Activated naive CD8-positive, alpha-beta T cell (primary cell): Measurements from ENCODE around the gene DTNBP1.
A peak's percentile ranks its signal among the peaks of the same experiment; 100 is the strongest.
"Not testable (repeated sequence)": the region's sequence is repeated elsewhere in the genome, so short reads cannot be mapped to it uniquely, and the experiment has no call there.

ENCODE experiments used
- H3K27ac Mint-ChIP-seq: one replicate; pipeline ENCODE4 v1.8.0; 2021; ENCODE audit warnings: mixed read lengths
- H3K27me3 Mint-ChIP-seq: one replicate; pipeline ENCODE4 v1.8.0; 2021; ENCODE audit warnings: mixed read lengths
- H3K36me3 Mint-ChIP-seq: one replicate; pipeline ENCODE4 v1.8.0; 2021; ENCODE audit warnings: mixed read lengths
- H3K4me1 Mint-ChIP-seq: one replicate; pipeline ENCODE4 v1.8.0; 2021; ENCODE audit warnings: low read depth, mixed read lengths
- H3K4me3 Mint-ChIP-seq: one replicate; pipeline ENCODE4 v1.8.0; 2021; ENCODE audit warnings: mild to moderate bottlenecking, mixed read lengths
- H3K9me3 Mint-ChIP-seq: one replicate; pipeline ENCODE4 v1.8.0; 2021; ENCODE audit warnings: low read depth, mixed read lengths

Gene DTNBP1

GRCh38 chr6:15654250-15654649 lies 8.6 kb downstream of the DTNBP1 start:
- Mint-ChIP-seq H3K27ac (no peak overlapping the region), H3K9me3 (no peaks in the 10 kb centered on the region), H3K4me3 (no peak overlapping the region), H3K4me1 (peaks cover 42% of the 10 kb centered on the region), H3K27me3 (no peaks in the 10 kb centered on the region), H3K36me3 (peaks cover 9% of the 10 kb centered on the region)

GRCh38 chr6:15653581-15653980 lies 9.2 kb downstream of the DTNBP1 start:
- no peak overlapping the region for H3K4me3 Mint-ChIP-seq
- no peak overlapping the region for H3K27ac Mint-ChIP-seq
- H3K27me3 Mint-ChIP-seq = no peaks in the 10 kb centered on the region
- peaks cover 14% of the 10 kb centered on the region for H3K36me3 Mint-ChIP-seq
- no peaks in the 10 kb centered on the region for H3K9me3 Mint-ChIP-seq
- peaks cover 40% of the 10 kb centered on the region for H3K4me1 Mint-ChIP-seq

- Mint-ChIP-seq H3K9me3 (peaks cover 18% of the 10 kb centered on the region), H3K36me3 (peaks cover 44% of the 10 kb centered on the region), H3K4me1 (peaks cover 26% of the 10 kb centered on the region)
- H3K4me3 Mint-ChIP-seq, H3K27ac Mint-ChIP-seq, H3K27me3 Mint-ChIP-seq: not testable (repeated sequence)
Measured at GRCh38 chr6:15650004-15650559, 12.7 kb downstream of the DTNBP1 start.

- no peak overlapping the region for H3K4me3 Mint-ChIP-seq
- H3K27ac Mint-ChIP-seq = no peak overlapping the region
- peaks cover 39% of the 10 kb centered on the region for H3K9me3 Mint-ChIP-seq
- peaks cover 74% of the 10 kb centered on the region for H3K36me3 Mint-ChIP-seq
- peaks cover 10% of the 10 kb centered on the region for H3K4me1 Mint-ChIP-seq
- H3K27me3 Mint-ChIP-seq = no peaks in the 10 kb centered on the region
Measured at GRCh38 chr6:15644904-15645303, 17.9 kb downstream of the DTNBP1 start.

GRCh38 chr6:15643542-15643941 lies 19.3 kb downstream of the DTNBP1 start:
- no peaks in the 10 kb centered on the region for H3K27me3 Mint-ChIP-seq
- H3K27ac Mint-ChIP-seq = no peak overlapping the region
- peaks cover 71% of the 10 kb centered on the region for H3K36me3 Mint-ChIP-seq
- peaks cover 8% of the 10 kb centered on the region for H3K4me1 Mint-ChIP-seq
- no peak overlapping the region for H3K4me3 Mint-ChIP-seq
- H3K9me3 Mint-ChIP-seq = peaks cover 41% of the 10 kb centered on the region

GRCh38 chr6:15642276-15642675 lies 20.6 kb downstream of the DTNBP1 start:
- H3K4me3 Mint-ChIP-seq = no peak overlapping the region
- no peak overlapping the region for H3K27ac Mint-ChIP-seq
- H3K4me1 Mint-ChIP-seq = peaks cover 8% of the 10 kb centered on the region
- H3K27me3 Mint-ChIP-seq = no peaks in the 10 kb centered on the region
- peaks cover 33% of the 10 kb centered on the region for H3K9me3 Mint-ChIP-seq
- peaks cover 62% of the 10 kb centered on the region for H3K36me3 Mint-ChIP-seq

- peaks cover 2% of the 10 kb centered on the region for H3K4me1 Mint-ChIP-seq
- H3K27me3 Mint-ChIP-seq = no peaks in the 10 kb centered on the region
- H3K9me3 Mint-ChIP-seq = peaks cover 6% of the 10 kb centered on the region
- H3K4me3 Mint-ChIP-seq = no peak overlapping the region
- no peak overlapping the region for H3K27ac Mint-ChIP-seq
- H3K36me3 Mint-ChIP-seq = peaks cover 48% of the 10 kb centered on the region
Measured at GRCh38 chr6:15638373-15638772, 24.5 kb downstream of the DTNBP1 start.

GRCh38 chr6:15631432-15631831 lies 31.4 kb downstream of the DTNBP1 start:
- peaks cover 28% of the 10 kb centered on the region for H3K36me3 Mint-ChIP-seq
- peaks cover 42% of the 10 kb centered on the region for H3K4me1 Mint-ChIP-seq
- no peak overlapping the region for H3K4me3 Mint-ChIP-seq
- H3K9me3 Mint-ChIP-seq = no peaks in the 10 kb centered on the region
- no peaks in the 10 kb centered on the region for H3K27me3 Mint-ChIP-seq
- no peak overlapping the region for H3K27ac Mint-ChIP-seq

- no peaks in the 10 kb centered on the region for H3K27me3 Mint-ChIP-seq
- peaks cover 53% of the 10 kb centered on the region for H3K4me1 Mint-ChIP-seq
- H3K4me3 Mint-ChIP-seq = no peak overlapping the region
- no peaks in the 10 kb centered on the region for H3K9me3 Mint-ChIP-seq
- H3K36me3 Mint-ChIP-seq = peaks cover 23% of the 10 kb centered on the region
- H3K27ac Mint-ChIP-seq = no peak overlapping the region
Measured at GRCh38 chr6:15630202-15630601, 32.6 kb downstream of the DTNBP1 start.

- H3K9me3 Mint-ChIP-seq = no peaks in the 10 kb centered on the region
- no peak overlapping the region for H3K4me3 Mint-ChIP-seq
- H3K27me3 Mint-ChIP-seq = no peaks in the 10 kb centered on the region
- H3K27ac Mint-ChIP-seq = no peak overlapping the region
- peaks cover 20% of the 10 kb centered on the region for H3K36me3 Mint-ChIP-seq
- peaks cover 53% of the 10 kb centered on the region for H3K4me1 Mint-ChIP-seq
Measured at GRCh38 chr6:15629487-15629886, 33.3 kb downstream of the DTNBP1 start.

- peaks cover 20% of the 10 kb centered on the region for H3K36me3 Mint-ChIP-seq
- H3K4me1 Mint-ChIP-seq = peaks cover 61% of the 10 kb centered on the region
- peak overlapping the region; percentile 23 for H3K4me3 Mint-ChIP-seq
- no peaks in the 10 kb centered on the region for H3K9me3 Mint-ChIP-seq
- H3K27me3 Mint-ChIP-seq = no peaks in the 10 kb centered on the region
- H3K27ac Mint-ChIP-seq = peak overlapping the region; percentile 66
Measured at GRCh38 chr6:15628499-15629131, 34.2 kb downstream of the DTNBP1 start.

- Mint-ChIP-seq H3K27me3 (no peaks in the 10 kb centered on the region), H3K9me3 (no peaks in the 10 kb centered on the region), H3K36me3 (peaks cover 13% of the 10 kb centered on the region), H3K4me3 (no peak overlapping the region), H3K27ac (peak overlapping the region; percentile 25), H3K4me1 (peaks cover 65% of the 10 kb centered on the region)
Measured at GRCh38 chr6:15627821-15628220, 35.0 kb downstream of the DTNBP1 start.

- H3K4me3 Mint-ChIP-seq = peak overlapping the region; percentile 42
Measured at GRCh38 chr6:15626878-15627674, 35.8 kb downstream of the DTNBP1 start.

GRCh38 chr6:15626160-15626559 lies 36.7 kb downstream of the DTNBP1 start:
- no peaks in the 10 kb centered on the region for H3K9me3 Mint-ChIP-seq
- no peak overlapping the region for H3K27ac Mint-ChIP-seq
- no peak overlapping the region for H3K4me3 Mint-ChIP-seq
- no peaks in the 10 kb centered on the region for H3K27me3 Mint-ChIP-seq
- peaks cover 72% of the 10 kb centered on the region for H3K4me1 Mint-ChIP-seq
- H3K36me3 Mint-ChIP-seq = peaks cover 10% of the 10 kb centered on the region

More at GRCh38 chr6:15626878-15627674, 35.8 kb downstream of the DTNBP1 start:
- peaks cover 13% of the 10 kb centered on the region for H3K36me3 Mint-ChIP-seq
- H3K4me1 Mint-ChIP-seq = peaks cover 67% of the 10 kb centered on the region
- H3K27me3 Mint-ChIP-seq = no peaks in the 10 kb centered on the region
- peak overlapping the region; percentile 41 for H3K27ac Mint-ChIP-seq
- H3K9me3 Mint-ChIP-seq = no peaks in the 10 kb centered on the region
